HG03095 (cell line): ENCODE results near the gene DMC1.
"Not testable (repeated sequence)": the region's sequence is repeated elsewhere in the genome, so short reads cannot be mapped to it uniquely, and the experiment has no call there.

ENCODE experiments used
- ATAC-seq: cut with Tn5 transposase; IDR thresholded peaks from one replicate; pipeline ENCODE4 v1.9.1; 2021; ENCODE audit warnings: moderate library complexity; ENCODE audit not compliant: unreplicated experiment

The DMC1 gene

DNA sequence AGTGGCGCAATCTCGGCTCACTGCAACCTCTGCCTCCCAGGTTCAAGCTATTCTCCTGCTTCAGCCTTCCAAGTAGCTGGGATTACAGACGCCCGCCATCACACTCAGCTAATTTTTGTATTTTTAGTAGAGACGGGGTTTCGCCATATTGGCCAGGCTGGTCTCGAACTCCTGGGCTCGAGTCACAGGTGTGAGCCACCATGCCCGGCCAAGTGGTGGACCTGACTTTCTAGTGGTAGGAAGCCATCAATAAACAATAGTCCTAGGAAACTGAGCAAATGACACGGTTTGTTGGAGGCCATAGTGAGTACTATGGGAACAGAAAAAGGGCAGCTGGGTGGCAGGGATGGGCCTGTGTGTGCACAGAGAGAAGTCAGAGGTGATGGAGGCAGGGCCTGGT lies 99.8 kb downstream of the DMC1 start:
- ATAC-seq = not testable (repeated sequence)

DNA sequence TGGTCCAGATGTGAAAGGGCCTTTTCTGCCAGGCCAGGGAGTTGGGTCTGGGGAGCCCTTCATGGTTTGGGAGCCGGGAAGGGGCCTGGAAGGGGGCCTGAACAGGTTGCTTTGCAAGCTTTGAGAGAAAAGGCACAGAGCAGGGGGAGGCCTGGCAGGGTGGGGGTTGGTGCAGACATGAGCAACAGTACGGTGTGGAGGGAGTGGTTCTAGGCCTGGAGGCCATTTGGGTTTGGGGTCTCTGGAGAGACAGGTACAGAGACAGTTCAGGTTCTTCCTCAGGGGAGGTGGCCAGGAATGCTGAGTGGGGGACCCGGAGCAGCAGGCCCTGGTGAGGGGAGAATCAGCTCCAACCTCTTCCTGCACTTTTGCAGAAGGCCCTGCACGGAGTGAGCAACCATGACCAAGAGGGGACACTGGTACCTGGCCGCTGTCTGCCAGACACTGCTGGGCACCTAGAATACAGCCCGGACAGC lies 100.6 kb downstream of the DMC1 start:
- ATAC-seq = no peak
